ENCODE data around the gene CBX5. TPM values are rescaled to one million over a fixed set of nuclear protein-coding genes. Genes with fewer than 3 reads are reported as not detected.
"Not testable (repeated sequence)": the region's sequence is repeated elsewhere in the genome, so short reads cannot be mapped to it uniquely, and the experiment has no call there.

CBX5 gene
- total RNA-seq, 1 experiment from 2014 or later = 158 TPM

DNA sequence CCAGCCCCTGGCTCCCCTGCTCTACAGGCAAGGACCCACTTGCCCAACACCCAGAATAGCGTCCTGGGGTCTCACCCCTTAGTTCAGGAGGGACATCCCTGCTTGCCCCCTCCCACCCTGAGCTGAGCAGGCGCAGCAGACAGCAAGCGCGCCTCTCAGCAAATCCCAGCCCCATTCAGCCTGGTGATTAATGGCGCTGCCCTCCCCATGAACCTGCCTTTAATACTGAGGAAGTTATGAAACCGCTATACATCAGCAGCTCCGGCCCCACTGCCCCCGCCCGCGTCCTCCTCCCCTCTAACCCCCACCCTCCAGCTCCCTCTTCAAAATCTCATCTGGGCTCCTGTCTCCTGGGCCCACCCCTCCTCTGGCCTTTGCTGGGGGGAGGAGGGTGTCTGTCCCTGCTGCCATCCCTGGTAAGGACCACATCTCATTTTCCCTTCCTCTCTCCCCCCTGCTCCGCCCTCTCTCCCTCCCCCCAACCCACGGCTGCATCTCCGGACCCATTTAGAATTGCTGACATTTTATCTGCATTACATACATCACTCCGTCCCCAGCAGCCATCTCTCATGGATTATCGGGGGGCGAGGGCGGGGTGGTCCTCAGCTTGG, 84.1 kb downstream of the CBX5 start:
- peak overlapping the region; percentile 84 for H3K27ac ChIP-seq
- DNase-seq = peak; percentile 61 to 71
- H3K36me3 ChIP-seq = no peaks in the 10 kb centered on the region

GRCh38 chr12:54195080-54195736, 84.7 kb downstream of the CBX5 start:
- Histone ChIP-seq H3K36me3 (no peaks in the 10 kb centered on the region), H3K4me3 (peak overlapping the region; percentile 39), H3K27me3 (no peaks in the 10 kb centered on the region), H3K27ac (no peak overlapping the region; the same call in 1 of the 2 replicates), H3K4me1 (peaks cover 24% of the 10 kb centered on the region), H3K9me3 (replicated peaks) (no peaks in the 10 kb centered on the region)
- DNase-seq = no peak

More for the DNA sequence above, 84.1 kb downstream of the CBX5 start:
- Histone ChIP-seq H3K27me3 (no peaks in the 10 kb centered on the region; the same call in 1 of the 2 replicates), H3K9me3 (replicated peaks) (no peaks in the 10 kb centered on the region), H3K4me3 (peak overlapping the region; percentile 39), H3K4me1 (peaks cover 24% of the 10 kb centered on the region)

DNA sequence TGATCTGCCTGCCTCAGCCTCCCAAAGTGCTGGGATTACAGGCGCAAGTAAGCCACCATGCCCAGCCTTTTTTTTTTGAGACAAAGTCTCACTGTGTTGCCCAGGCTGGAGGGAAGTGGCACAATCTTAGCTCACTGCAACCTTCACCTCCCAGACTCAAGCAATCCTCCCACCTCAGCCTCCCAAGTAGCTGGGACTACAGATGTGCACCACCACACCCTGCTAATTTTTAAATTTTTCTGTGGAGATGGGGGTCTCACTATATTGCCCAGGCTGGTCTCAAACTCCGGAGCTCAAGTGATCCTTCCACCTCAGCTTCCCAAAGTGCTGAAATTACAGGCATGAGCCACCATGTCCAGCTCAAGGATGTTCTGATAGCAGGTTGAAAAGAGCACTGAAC, 85.3 kb downstream of the CBX5 start:
- peaks cover 24% of the 10 kb centered on the region for H3K4me1 ChIP-seq
- H3K27ac ChIP-seq; H3K27me3 ChIP-seq; H3K9me3 ChIP-seq (replicated peaks); H3K36me3 ChIP-seq; H3K4me3 ChIP-seq; DNase-seq: not testable (repeated sequence)

DNA sequence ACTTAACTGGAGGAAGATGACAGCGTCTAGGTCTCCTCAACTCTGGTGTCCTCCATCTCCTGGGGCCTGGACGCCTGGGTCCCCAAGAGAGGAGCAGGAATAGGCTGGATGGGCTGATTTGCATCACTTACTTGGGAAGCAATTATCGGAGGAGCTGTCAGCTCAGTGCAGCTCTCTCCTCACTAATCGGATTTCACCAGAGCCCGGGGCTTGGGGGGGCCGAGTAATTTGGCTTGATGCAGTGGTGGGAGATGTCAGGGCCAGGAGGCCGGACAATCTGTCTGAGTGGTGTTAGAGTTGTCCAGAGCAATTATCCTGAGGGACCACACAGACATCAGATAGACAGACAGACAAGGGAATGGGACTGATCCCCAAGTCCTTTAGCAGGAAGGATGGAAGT, 86.5 kb downstream of the CBX5 start:
- DNase-seq = no peak
- no peaks in the 10 kb centered on the region for H3K9me3 ChIP-seq (replicated peaks)
- no peaks in the 10 kb centered on the region for H3K27me3 ChIP-seq
- H3K4me1 ChIP-seq = peaks cover 24% of the 10 kb centered on the region
- H3K36me3 ChIP-seq = no peaks in the 10 kb centered on the region
- H3K4me3 ChIP-seq = no peak overlapping the region
- H3K27ac ChIP-seq = no peak overlapping the region

DNA sequence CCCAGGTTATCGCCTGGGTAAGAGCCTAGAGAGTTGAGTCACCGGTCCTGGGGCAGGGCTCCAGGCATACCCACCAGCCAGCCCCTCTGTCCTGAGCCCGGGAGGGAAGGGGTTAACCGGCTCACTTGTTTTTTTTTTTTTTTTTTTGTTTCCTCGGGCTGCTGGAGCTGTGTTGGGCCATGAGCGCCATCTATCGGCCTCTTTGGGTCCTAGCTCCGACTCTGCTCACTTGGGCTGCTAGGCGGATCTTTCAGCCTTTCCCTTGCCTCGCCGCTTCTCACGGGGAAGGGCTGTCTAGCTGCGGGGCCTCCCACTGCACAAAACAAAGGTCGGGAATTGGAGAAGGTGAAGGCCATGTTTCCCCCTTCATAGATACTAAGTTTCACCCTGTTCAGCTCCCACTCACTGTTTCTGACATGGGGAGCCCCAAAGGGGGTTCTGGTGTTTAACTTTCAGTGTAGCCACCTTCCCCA, 88.3 kb downstream of the CBX5 start:
- Histone ChIP-seq H3K27me3 (no peaks in the 10 kb centered on the region), H3K4me3 (no peak overlapping the region), H3K27ac (no peak overlapping the region), H3K4me1 (peaks cover 16% of the 10 kb centered on the region), H3K36me3 (no peaks in the 10 kb centered on the region), H3K9me3 (replicated peaks) (no peaks in the 10 kb centered on the region)
- peak; percentile 76 to 94 for DNase-seq

DNA sequence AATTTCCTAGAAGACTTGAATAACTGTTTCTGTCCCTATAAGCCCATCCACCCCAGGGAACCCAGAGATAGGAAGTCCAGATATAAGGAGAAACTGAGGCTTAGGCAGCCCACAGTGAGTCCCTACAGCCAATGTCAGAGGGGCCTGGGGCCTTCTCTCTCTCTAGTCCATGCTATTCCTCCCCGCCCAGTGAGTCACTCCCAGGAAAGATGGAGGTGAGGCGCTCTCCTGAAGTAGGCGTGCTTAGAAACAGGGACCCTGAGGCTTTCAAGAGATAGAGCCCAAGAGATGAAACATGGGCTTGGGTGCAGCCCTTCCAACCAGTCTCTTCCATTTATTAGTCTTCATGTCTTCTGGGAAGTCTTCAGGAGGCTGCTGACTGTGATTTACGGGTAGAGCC, 88.8 kb downstream of the CBX5 start:
- no peaks in the 10 kb centered on the region for H3K27me3 ChIP-seq
- no peak overlapping the region for H3K4me3 ChIP-seq
- no peaks in the 10 kb centered on the region for H3K9me3 ChIP-seq (replicated peaks)
- H3K4me1 ChIP-seq = peaks cover 12% of the 10 kb centered on the region
- DNase-seq = no peak
- no peak overlapping the region for H3K27ac ChIP-seq
- no peaks in the 10 kb centered on the region for H3K36me3 ChIP-seq

DNA sequence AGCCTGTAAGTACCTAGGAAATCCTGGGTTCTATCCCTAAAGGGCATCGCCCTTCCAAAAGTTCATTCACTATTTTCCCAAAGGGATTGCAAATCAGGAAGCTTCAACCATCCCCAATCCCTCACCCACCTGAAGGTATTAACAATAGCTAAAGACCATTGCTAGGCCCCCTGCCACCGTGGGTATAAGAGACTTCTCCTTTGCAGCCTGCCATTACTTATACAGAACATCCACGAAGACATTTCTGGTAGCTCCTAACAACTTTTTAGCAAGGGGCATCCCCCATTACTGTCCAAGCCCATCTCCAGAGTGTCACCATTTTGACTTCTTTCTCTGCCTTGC, 90.8 kb downstream of the CBX5 start:
- no peaks in the 10 kb centered on the region for H3K9me3 ChIP-seq (replicated peaks)
- peaks cover 3% of the 10 kb centered on the region for H3K4me1 ChIP-seq
- no peak for DNase-seq
- H3K36me3 ChIP-seq = no peaks in the 10 kb centered on the region
- peak overlapping the region; percentile 86 for H3K4me3 ChIP-seq
- H3K27me3 ChIP-seq = no peaks in the 10 kb centered on the region
- no peak overlapping the region for H3K27ac ChIP-seq

DNA sequence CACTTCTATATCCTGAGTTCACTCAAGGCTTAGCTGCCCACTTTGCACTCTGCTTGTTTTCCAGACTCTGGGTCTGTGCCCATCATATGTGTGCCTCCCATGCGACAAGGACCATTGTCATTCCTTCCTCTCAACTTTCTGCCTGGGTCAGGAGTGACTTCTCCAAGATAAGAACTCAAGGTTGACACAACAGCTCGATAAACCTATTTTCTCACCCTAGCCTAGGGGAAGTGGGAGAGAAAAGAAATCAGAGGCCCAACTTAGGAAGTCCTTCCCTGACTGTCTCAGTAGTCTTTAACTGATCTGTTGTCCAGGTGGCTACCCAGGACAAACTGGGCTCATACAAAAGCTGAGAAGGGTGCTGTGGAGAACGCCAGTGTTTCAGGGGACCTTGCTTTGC, 92.8 kb downstream of the CBX5 start:
- H3K36me3 ChIP-seq = no peaks in the 10 kb centered on the region
- no peak overlapping the region for H3K27ac ChIP-seq
- peaks cover 3% of the 10 kb centered on the region for H3K4me1 ChIP-seq
- no peak overlapping the region for H3K4me3 ChIP-seq
- no peak for DNase-seq
- no peaks in the 10 kb centered on the region for H3K9me3 ChIP-seq (replicated peaks)
- no peaks in the 10 kb centered on the region for H3K27me3 ChIP-seq

DNA sequence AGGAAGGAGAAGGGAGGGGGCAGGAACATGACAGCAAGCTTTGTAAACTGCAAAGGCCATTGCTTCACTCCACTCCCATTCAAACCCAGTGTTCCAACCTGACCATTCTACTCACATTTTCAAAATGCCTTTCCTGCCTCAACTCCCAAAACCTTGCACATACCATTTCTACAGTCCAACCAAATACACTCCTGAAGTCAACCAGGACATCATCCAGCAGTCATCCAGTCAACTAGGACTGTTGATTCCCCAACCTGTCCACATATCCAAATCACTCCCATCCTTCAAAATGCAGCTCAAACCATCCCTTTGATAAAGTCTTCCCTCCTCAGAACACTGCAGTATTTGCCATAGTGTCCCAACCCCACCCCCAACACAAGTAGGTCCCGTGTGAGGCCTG, 94.0 kb downstream of the CBX5 start:
- Histone ChIP-seq H3K27ac (no peak overlapping the region), H3K36me3 (no peaks in the 10 kb centered on the region), H3K4me1 (no peaks in the 10 kb centered on the region; the same call in 1 of the 2 replicates), H3K4me3 (no peak overlapping the region), H3K27me3 (no peaks in the 10 kb centered on the region), H3K9me3 (replicated peaks) (no peaks in the 10 kb centered on the region)
- DNase-seq = no peak

DNA sequence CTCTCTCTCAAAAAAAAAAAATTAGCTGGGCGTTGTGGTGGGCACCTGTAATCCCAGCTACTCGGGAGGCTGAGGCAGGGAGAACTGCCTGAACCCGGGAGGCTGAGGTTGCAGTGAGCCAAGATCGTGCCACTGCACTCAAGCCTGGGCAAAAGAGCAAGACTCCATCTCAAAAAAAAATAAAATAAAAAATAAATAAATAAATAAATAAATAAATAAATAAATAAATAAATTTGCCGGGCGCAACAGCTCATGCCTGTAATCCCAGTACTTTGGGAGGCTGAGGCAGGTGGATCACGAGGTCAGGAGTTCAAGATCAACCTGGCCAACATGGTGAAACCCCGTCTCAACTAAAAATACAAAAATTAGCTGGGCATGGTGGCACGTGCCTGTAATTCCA, 94.6 kb downstream of the CBX5 start:
- H3K36me3 ChIP-seq; H3K9me3 ChIP-seq (replicated peaks); H3K4me3 ChIP-seq; H3K27me3 ChIP-seq; H3K27ac ChIP-seq; H3K4me1 ChIP-seq; DNase-seq: not testable (repeated sequence)

DNA sequence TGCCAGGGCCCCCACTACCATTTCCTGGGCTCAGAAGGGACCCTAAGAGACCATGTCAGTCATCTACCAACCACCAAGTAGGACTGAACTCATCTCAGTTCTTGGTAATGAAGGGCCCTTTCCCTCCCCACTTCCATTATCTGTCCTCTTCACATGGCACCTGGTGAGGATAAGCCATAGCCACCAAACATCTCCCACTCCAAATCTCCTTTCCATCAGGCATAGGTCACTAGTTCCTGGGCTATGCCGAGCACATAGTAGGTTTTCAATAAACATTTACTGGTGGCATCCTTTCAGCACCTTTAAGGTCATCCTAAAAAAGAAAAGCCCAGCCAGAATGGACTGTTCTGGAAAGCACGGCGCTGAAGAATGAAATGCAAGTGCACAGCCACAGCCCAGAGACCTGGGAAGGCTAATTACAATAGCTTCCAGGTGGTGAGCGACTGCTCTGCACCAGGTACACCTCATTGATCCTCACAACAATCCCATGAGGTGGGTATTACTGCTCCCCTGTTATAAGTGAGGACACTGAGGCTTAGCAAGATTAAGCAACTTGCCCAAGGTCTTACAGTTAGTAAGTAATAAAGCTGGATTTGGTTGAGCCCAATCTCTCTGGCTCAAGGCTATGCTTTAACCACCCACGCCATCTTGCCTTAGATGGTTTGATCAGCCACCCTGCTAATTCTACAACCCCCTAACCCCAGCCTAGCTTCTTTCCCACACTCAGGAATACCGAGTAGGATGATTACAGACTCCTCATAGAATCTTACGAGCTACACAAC, 95.7 kb downstream of the CBX5 start:
- Histone ChIP-seq H3K4me3 (no peak overlapping the region), H3K27ac (no peak overlapping the region), H3K9me3 (replicated peaks) (no peaks in the 10 kb centered on the region), H3K4me1 (no peaks in the 10 kb centered on the region; the same call in 1 of the 2 replicates), H3K27me3 (no peaks in the 10 kb centered on the region), H3K36me3 (no peaks in the 10 kb centered on the region)
- no peak for DNase-seq

DNA sequence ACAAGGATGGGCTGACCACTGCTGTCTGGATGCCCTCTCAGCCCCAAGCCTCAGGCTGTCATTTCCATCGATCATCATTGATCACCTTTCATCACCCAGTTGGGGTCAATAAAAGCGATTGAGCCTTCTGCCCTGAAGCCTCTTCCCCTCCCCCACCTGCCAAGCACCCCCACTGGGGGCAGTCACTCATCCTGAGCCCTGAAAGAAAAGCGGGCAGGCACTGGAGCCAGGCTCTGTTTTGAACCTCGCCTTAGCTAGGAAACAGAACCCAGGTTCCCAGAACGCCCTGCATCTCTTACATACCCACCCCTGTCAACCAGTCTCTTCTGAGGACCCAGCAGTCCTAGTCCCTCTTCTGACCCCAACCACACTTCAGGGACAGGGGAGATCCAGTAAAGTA, 96.9 kb downstream of the CBX5 start:
- no peaks in the 10 kb centered on the region for H3K36me3 ChIP-seq
- no peaks in the 10 kb centered on the region for H3K4me1 ChIP-seq
- no peaks in the 10 kb centered on the region for H3K9me3 ChIP-seq (replicated peaks)
- no peaks in the 10 kb centered on the region for H3K27me3 ChIP-seq
- no peak for DNase-seq
- no peak overlapping the region for H3K27ac ChIP-seq
- H3K4me3 ChIP-seq = no peak overlapping the region

- no peaks in the 10 kb centered on the region for H3K36me3 ChIP-seq
Measured at GRCh38 chr12:54182086-54182485, 97.8 kb downstream of the CBX5 start.

More at GRCh38 chr12:54182086-54182485, 97.8 kb downstream of the CBX5 start:
- Histone ChIP-seq H3K4me3 (no peak overlapping the region), H3K27ac (no peak overlapping the region), H3K9me3 (replicated peaks) (no peaks in the 10 kb centered on the region), H3K4me1 (no peaks in the 10 kb centered on the region), H3K27me3 (no peaks in the 10 kb centered on the region)
- DNase-seq = no peak

Data from SJCRH30 (cell line).